IMR-90 (cell line): ENCODE results near the gene PCED1B. TPM values are rescaled to one million over a fixed set of nuclear protein-coding genes. Genes with fewer than 3 reads are reported as not detected.
A peak's percentile ranks its signal among the peaks of the same experiment; 100 is the strongest.

Source experiments
- ATAC-seq: fragments of 200-7000 bp; cut with Tn5 transposase; 2 replicates; pipeline ENCODE4 v1.9.1; 2020; ENCODE audit warnings: low read depth, mild to moderate bottlenecking, moderate library complexity
- BruUV-seq: library from RNA; stranded (reverse); fragments of 400-500 nt; replicated peaks from 2 replicates; lab custom pipeline; 2021; lab: Mats Ljungman, UMichigan
- CTCF ChIA-PET: fragments of 300-600 bp; formaldehyde crosslinking; extraction: SDS; loops from one replicate; lab custom pipeline; 2021; ENCODE audit warnings: antibody characterized with exemption; lab: Yijun Ruan, JAX
- POLR2A ChIA-PET: fragments of 300-600 bp; sonication (Branson Sonifier 250); formaldehyde crosslinking; loops from one replicate; lab custom pipeline; 2022; ENCODE audit warnings: antibody characterized with exemption; ENCODE audit not compliant: unreplicated experiment; lab: Charles Lee
- DNase-seq: peaks from one replicate; pipeline ENCODE4 v3.0.0; 2013
- H2AFZ ChIP-seq: replicated peaks from 2 replicates; pipeline ENCODE3; 2013; ENCODE audit warnings: low read length, mild to moderate bottlenecking; ENCODE audit not compliant: poor library complexity
- H2AK5ac ChIP-seq: 2 replicates; pipeline ENCODE4 v1.6.1; 2013; ENCODE audit warnings: low read depth, low read length, inconsistent platforms
- H2AK9ac ChIP-seq: replicated peaks from 2 replicates; pipeline ENCODE3; 2013; ENCODE audit warnings: mild to moderate bottlenecking, low read depth, low read length, moderate library complexity; ENCODE audit not compliant: poor library complexity
- H2BK120ac ChIP-seq: 2 replicates; pipeline ENCODE4 v1.6.1; 2013; ENCODE audit warnings: low read depth, low read length, inconsistent platforms
- H2BK15ac ChIP-seq: 3 replicates; pipeline ENCODE4 v1.6.1; 2013; ENCODE audit warnings: low read depth, low read length, inconsistent platforms
- H2BK20ac ChIP-seq: 2 replicates; pipeline ENCODE4 v1.6.1; 2013; ENCODE audit warnings: low read depth, mild to moderate bottlenecking, inconsistent platforms, low read length, moderate library complexity
- H2BK5ac ChIP-seq: 2 replicates; pipeline ENCODE4 v1.6.1; 2013; ENCODE audit warnings: mild to moderate bottlenecking, low read depth, low read length, inconsistent platforms; ENCODE audit not compliant: poor library complexity, severe bottlenecking
- H3K14ac ChIP-seq: replicated peaks from 2 replicates; pipeline ENCODE4 v1.6.1; 2013; ENCODE audit warnings: low read depth, low read length, inconsistent platforms
- H3K18ac ChIP-seq: 2 replicates; pipeline ENCODE4 v1.6.1; 2013; ENCODE audit warnings: low read depth, low read length, control low read depth
- H3K23ac ChIP-seq: 2 replicates; pipeline ENCODE4 v1.6.1; 2013; ENCODE audit warnings: low read depth, low read length, inconsistent platforms
- H3K27ac ChIP-seq: 2 replicates; pipeline ENCODE4 v1.5.1; 2013; ENCODE audit warnings: mild to moderate bottlenecking, control low read depth, low read length; ENCODE audit not compliant: insufficient read depth
- H3K27me3 ChIP-seq: 2 replicates; pipeline ENCODE4 v1.6.1; 2013; ENCODE audit warnings: low read length; ENCODE audit not compliant: control insufficient read depth, insufficient read depth
- H3K36me3 ChIP-seq: 2 replicates; pipeline ENCODE4 v1.6.1; 2013; ENCODE audit warnings: low read length, mixed read lengths; ENCODE audit not compliant: control insufficient read depth, insufficient read depth
- H3K4ac ChIP-seq: 2 replicates; pipeline ENCODE4 v1.6.1; 2013; ENCODE audit warnings: low read depth, low read length, inconsistent platforms
- H3K4me1 ChIP-seq: 2 replicates; pipeline ENCODE4 v1.6.1; 2013; ENCODE audit warnings: low read length, mixed read lengths; ENCODE audit not compliant: control insufficient read depth, insufficient read depth
- H3K4me2 ChIP-seq: 2 replicates; pipeline ENCODE4 v1.6.1; 2013; ENCODE audit warnings: low read depth, mild to moderate bottlenecking, control low read depth, low read length, moderate library complexity
- H3K4me3 ChIP-seq: 2 replicates; pipeline ENCODE4 v1.5.1; 2013; ENCODE audit warnings: low read depth, mild to moderate bottlenecking, control low read depth, low read length, moderate library complexity; ENCODE audit not compliant: insufficient read depth
- H3K56ac ChIP-seq: 2 replicates; pipeline ENCODE4 v1.6.1; 2013; ENCODE audit warnings: low read length, inconsistent platforms; ENCODE audit not compliant: insufficient read depth; ENCODE audit errors: extremely low read depth
- H3K79me1 ChIP-seq, 2 experiments: 2 replicates each; pipeline ENCODE4 v1.6.1; 2013; ENCODE audit warnings: low read length in 2 of 2, inconsistent platforms in 1 of 2, low read depth in 1 of 2
- H3K9ac ChIP-seq: 2 replicates; pipeline ENCODE4 v1.6.1; 2013; ENCODE audit warnings: low read depth, low read length, control low read depth
- H3K9me1 ChIP-seq: 2 replicates; pipeline ENCODE4 v1.6.1; 2013; ENCODE audit warnings: low read length, inconsistent platforms; ENCODE audit not compliant: insufficient read depth
- H3K9me3 ChIP-seq: 2 replicates; pipeline ENCODE4 v1.6.1; 2013; ENCODE audit warnings: low read length; ENCODE audit not compliant: control insufficient read depth, insufficient read depth
- H4K20me1 ChIP-seq: 2 replicates; pipeline ENCODE4 v1.6.1; 2013; ENCODE audit warnings: low read length, inconsistent platforms; ENCODE audit not compliant: insufficient read depth
- H4K5ac ChIP-seq: 2 replicates; pipeline ENCODE4 v1.6.1; 2013; ENCODE audit warnings: mild to moderate bottlenecking, low read depth, low read length, control low read depth
- H4K8ac ChIP-seq, 2 experiments: 2 replicates each; pipeline ENCODE4 v1.6.1; 2013; ENCODE audit warnings: low read depth in 2 of 2, low read length in 2 of 2, control low read depth in 1 of 2, inconsistent platforms in 1 of 2
- H4K91ac ChIP-seq: 2 replicates; pipeline ENCODE4 v1.6.1; 2013; ENCODE audit warnings: low read depth, low read length, inconsistent platforms; ENCODE audit not compliant: insufficient read depth
- CEBPB ChIP-seq: IDR thresholded peaks from 2 replicates; pipeline ENCODE4 v1.6.1; 2012; ENCODE audit warnings: low read depth, low read length, improper control_type of control experiment
- CTCF ChIP-seq: conservative IDR thresholded peaks from 2 replicates; pipeline ENCODE4 v1.5.1; 2012; ENCODE audit warnings: mild to moderate bottlenecking, low read depth, low read length, improper control_type of control experiment
- FOS ChIP-seq: fragments of 150-350 bp; IDR thresholded peaks from 2 replicates; pipeline ENCODE4 v1.6.1; 2016; ENCODE audit warnings: low read depth, low read length
- MAFK ChIP-seq: IDR thresholded peaks from 2 replicates; pipeline ENCODE4 v1.6.1; 2012; ENCODE audit warnings: low read depth, low read length, improper control_type of control experiment
- NFE2L2 ChIP-seq: fragments of 150-350 bp; IDR thresholded peaks from 2 replicates; pipeline ENCODE4 v1.6.1; 2016; ENCODE audit warnings: low read depth, mild to moderate bottlenecking, low read length
- POLR2A ChIP-seq: IDR thresholded peaks from 2 replicates; pipeline ENCODE4 v1.6.1; 2012; ENCODE audit warnings: mild to moderate bottlenecking, low read depth, low read length
- RAD21 ChIP-seq: IDR thresholded peaks from 2 replicates; pipeline ENCODE4 v1.6.1; 2012; ENCODE audit warnings: low read length, improper control_type of control experiment
- RFX5 ChIP-seq: IDR thresholded peaks from 2 replicates; pipeline ENCODE4 v1.8.0; 2012; ENCODE audit warnings: low read depth, mild to moderate bottlenecking, low read length, moderate library complexity
- USF2 ChIP-seq: fragments of 150-350 bp; IDR thresholded peaks from 2 replicates; pipeline ENCODE4 v1.6.1; 2017; ENCODE audit warnings: mild to moderate bottlenecking, antibody characterized with exemption, low read length, low read depth
- WGBS, 2 experiments: methylation state at CpG; one replicate each; pipeline versions ENCODE4 v1.1.5 to v1.1.7; 2013; ENCODE audit warnings: missing lambda C conversion rate in 2 of 2; ENCODE audit not compliant: insufficient read length in 1 of 2; ENCODE audit errors: extremely low coverage in 2 of 2; 5-methylcytosine and 5-hydroxymethylcytosine counted together
- dilution Hi-C: fragments of 300-500 bp; cut with HindIII; formaldehyde crosslinking; loops from one replicate; pipeline ENCODE4 v1.14.3; 2018; ENCODE audit warnings: low sequenced_read_pairs; ENCODE audit not compliant: unreplicated experiment
- in situ Hi-C: fragments of 300-500 bp; cut with MboI; formaldehyde crosslinking; loops from 3 replicates; pipeline ENCODE4 v1.14.3; 2019; ENCODE audit warnings: low sequenced_read_pairs, inconsistent platforms, mixed read lengths
- intact Hi-C: fragments of 100-400 bp; cut with micrococcal nuclease; formaldehyde crosslinking; loops from 2 replicates; pipeline ENCODE4 v1.10.0; 2022
- polyA plus RNA-seq, 3 experiments: library from polyadenylated mRNA; depleted of rRNA; stranded (reverse); fragments of >200 nt; gene quantifications; 2 replicates each; pipeline ENCODE4 v1.2.3, GENCODE V29; 2012; ENCODE audit warnings: low replicate concordance in 1 of 3
- total RNA-seq: library from RNA; depleted of rRNA; stranded (reverse); fragments of >200 nt; gene quantifications from 2 replicates; pipeline ENCODE4 v1.2.3, GENCODE V29; 2012

The PCED1B gene
- total and polyA plus RNA-seq, 2 of the 4 experiments (the other 2 are of a cell fraction) = 0.36 to 2.6 TPM

GRCh38 chr12:47235258-47236040, 156.0 kb downstream of the PCED1B start (continued):
- TF ChIP-seq CTCF = no peak

- H2BK5ac ChIP-seq = peak overlapping the region; percentile 90
- no TSS peak for BruUV-seq
- intact Hi-C loops = no loop called here
- no peaks in the 10 kb centered on the region for H4K20me1 ChIP-seq
- ATAC-seq (peak; percentile 83), DNase-seq (peak; percentile 88)
- no peaks in the 10 kb centered on the region for H3K9me1 ChIP-seq
- in situ Hi-C loops = no loop called here
- dilution Hi-C loops = no loop called here
- H3K79me1 ChIP-seq = no peaks in the 10 kb centered on the region
- H3K18ac ChIP-seq = peak overlapping the region; percentile 44; the same call in 1 of the 2 replicates
- H2BK15ac ChIP-seq = peak overlapping the region; percentile 87; the same call in 2 of the 3 replicates
- peak overlapping the region; percentile 80 for H2AK5ac ChIP-seq
- peak overlapping the region; percentile 93 for H2BK120ac ChIP-seq
- no CpG with 5 or more reads among the region's 13 CpGs for WGBS, 2 experiments
- ChIA-PET CTCF (no interaction called here), POLR2A (no interaction called here)
- H3K4me2 ChIP-seq = peak overlapping the region; percentile 7; the same call in 1 of the 2 replicates
- no peaks in the 10 kb centered on the region for H3K36me3 ChIP-seq
- H3K23ac ChIP-seq = peak overlapping the region; percentile 18; the same call in 1 of the 2 replicates
- peak overlapping the region; percentile 69; the same call in 1 of the 2 replicates for H3K14ac ChIP-seq
- peak overlapping the region; percentile 94 for H4K91ac ChIP-seq
- H3K56ac ChIP-seq = peak overlapping the region; percentile 37; the same call in 1 of the 2 replicates
- H3K4me1 ChIP-seq = peaks cover 4% of the 10 kb centered on the region
- peak overlapping the region; percentile 86 for H4K5ac ChIP-seq
- H2AFZ ChIP-seq = peak overlapping the region; percentile 82
- TF ChIP-seq MAFK (peak; percentile 37; the same call in 1 of the 2 replicates), FOS (no peak), RAD21 (no peak), NFE2L2 (peak; percentile 79), CEBPB (no peak), POLR2A (no peak), RFX5 (no peak), CTCF (no peak), USF2 (no peak)
- H3K4me3 ChIP-seq = no peak overlapping the region
- H3K27me3 ChIP-seq = no peaks in the 10 kb centered on the region
- no peaks in the 10 kb centered on the region for H3K9me3 ChIP-seq
- H3K4ac ChIP-seq = peak overlapping the region; percentile 92
- H3K9ac ChIP-seq = no peak overlapping the region
- H2BK20ac ChIP-seq = peak overlapping the region; percentile 81
- peak overlapping the region; percentile 62 for H3K27ac ChIP-seq
- peak overlapping the region; percentile 53 to 77 for H4K8ac ChIP-seq
- peak overlapping the region; percentile 73 for H2AK9ac ChIP-seq
These were observed 156.8 kb downstream of the PCED1B start for GRCh38 chr12:47236109-47236714.
